ENCODE results near the gene SVOP.

DNA sequence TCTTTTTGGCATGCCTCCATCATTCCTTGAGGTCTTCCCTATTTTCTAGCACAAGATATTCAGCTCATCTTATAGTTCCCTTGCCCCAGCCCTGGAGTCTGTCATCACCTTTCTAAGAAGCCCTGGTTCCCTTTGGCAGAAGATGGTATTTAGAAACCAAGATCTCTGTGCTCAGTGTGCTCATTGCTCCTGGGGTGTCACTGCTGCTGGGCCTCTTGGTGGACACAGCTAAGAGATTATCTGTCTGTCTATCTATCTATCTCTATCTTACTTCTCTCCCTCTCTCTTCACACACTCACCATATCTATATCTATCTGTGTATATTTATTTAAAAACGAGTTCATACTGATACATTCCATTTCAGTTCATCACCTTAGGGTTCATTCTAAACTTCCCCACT is 73.8 kb downstream of the SVOP start:
- TF ChIP-seq POLR2A (IDR thresholded peaks at IDR 0.05): no peak
- TF ChIP-seq, protein P1, sequence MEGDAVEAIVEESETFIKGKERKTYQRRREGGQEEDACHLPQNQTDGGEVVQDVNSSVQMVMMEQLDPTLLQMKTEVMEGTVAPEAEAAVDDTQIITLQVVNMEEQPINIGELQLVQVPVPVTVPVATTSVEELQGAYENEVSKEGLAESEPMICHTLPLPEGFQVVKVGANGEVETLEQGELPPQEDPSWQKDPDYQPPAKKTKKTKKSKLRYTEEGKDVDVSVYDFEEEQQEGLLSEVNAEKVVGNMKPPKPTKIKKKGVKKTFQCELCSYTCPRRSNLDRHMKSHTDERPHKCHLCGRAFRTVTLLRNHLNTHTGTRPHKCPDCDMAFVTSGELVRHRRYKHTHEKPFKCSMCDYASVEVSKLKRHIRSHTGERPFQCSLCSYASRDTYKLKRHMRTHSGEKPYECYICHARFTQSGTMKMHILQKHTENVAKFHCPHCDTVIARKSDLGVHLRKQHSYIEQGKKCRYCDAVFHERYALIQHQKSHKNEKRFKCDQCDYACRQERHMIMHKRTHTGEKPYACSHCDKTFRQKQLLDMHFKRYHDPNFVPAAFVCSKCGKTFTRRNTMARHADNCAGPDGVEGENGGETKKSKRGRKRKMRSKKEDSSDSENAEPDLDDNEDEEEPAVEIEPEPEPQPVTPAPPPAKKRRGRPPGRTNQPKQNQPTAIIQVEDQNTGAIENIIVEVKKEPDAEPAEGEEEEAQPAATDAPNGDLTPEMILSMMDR (IDR thresholded peaks at IDR 0.05): no peak

All from testis (tissue), 2 donors.